ENCODE data around the gene RHBDD1. TPM values are rescaled to one million over a fixed set of nuclear protein-coding genes. Genes with fewer than 3 reads are reported as not detected.

RHBDD1 gene
- total RNA-seq, 1 donor from 2014 or later, result 90.2 TPM

DNA sequence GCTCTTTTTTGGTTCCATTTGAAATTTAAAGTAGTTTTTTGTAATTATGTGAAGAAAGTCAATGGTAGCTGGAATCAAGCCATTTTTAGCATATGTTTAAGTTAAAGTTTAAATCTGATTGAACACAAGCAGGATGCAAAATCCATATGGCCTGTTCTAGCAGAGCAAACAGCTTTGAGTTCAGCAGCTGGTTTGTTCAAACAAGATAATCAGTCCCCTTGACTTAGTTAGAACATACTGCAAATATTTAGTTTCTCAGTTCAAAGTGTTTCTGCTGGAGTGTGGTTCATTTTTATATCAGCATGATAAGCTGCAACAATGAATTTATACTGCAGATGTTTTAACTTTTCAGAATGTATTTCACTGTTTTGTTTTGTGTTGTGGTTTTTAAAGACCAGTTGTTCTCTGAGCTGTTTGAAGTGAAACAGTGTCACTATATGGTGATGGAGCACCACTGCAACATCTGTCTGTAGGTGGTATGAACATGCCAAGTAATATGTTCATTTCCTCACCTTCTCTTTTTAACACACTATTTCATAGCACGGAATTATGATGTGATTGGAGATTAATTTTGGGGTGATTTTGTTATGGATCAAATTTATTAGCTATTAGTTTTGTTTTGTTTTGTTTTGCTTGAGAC is 202.8 kb downstream of the RHBDD1 start:
- ChIA-PET POLR2A (no interaction called here), CTCF (no interaction called here)
- Mint-ChIP-seq H3K27me3 (no peaks in the 10 kb centered on the region), H3K4me3 (no peak overlapping the region), H3K9me3 (no peaks in the 10 kb centered on the region), H3K27ac (no peak overlapping the region), H3K36me3 (ENCODE audit: low read depth) (peaks cover 43% of the 10 kb centered on the region), H3K4me1 (no peaks in the 10 kb centered on the region)
- no peak for DNase-seq
- intact Hi-C loops (cut with micrococcal nuclease), result loop anchor here (10.0 kb wide), 1 partner anchor 726 kb away; no protein-coding TSS in a partner anchor
- no peak for ATAC-seq (ENCODE audit: low read depth)
- TF ChIP-seq, protein P1, sequence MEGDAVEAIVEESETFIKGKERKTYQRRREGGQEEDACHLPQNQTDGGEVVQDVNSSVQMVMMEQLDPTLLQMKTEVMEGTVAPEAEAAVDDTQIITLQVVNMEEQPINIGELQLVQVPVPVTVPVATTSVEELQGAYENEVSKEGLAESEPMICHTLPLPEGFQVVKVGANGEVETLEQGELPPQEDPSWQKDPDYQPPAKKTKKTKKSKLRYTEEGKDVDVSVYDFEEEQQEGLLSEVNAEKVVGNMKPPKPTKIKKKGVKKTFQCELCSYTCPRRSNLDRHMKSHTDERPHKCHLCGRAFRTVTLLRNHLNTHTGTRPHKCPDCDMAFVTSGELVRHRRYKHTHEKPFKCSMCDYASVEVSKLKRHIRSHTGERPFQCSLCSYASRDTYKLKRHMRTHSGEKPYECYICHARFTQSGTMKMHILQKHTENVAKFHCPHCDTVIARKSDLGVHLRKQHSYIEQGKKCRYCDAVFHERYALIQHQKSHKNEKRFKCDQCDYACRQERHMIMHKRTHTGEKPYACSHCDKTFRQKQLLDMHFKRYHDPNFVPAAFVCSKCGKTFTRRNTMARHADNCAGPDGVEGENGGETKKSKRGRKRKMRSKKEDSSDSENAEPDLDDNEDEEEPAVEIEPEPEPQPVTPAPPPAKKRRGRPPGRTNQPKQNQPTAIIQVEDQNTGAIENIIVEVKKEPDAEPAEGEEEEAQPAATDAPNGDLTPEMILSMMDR (IDR thresholded peaks at IDR 0.05), result no peak

DNA sequence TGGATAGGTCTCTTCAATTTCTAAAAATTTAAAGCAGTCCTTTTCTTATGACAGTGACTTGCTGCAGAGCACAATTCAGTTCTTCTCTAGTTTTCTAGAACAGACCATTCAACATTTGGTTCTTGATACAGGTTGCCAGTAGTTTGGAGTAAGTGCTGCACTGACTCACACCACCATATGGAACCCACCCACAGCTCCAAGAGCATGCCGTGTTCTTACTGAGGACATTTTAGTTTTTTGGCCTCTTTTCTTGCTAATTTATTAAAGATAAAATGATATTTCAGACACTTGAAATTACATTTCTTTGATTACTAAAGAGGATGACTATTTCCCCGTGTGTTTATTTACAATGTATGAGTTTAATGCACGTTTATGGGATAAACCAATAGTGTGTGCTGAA is 208.1 kb downstream of the RHBDD1 start:
- no peaks in the 10 kb centered on the region for H3K9me3 Mint-ChIP-seq
- H3K4me1 Mint-ChIP-seq, result no peaks in the 10 kb centered on the region
- CTCF ChIA-PET, result no interaction called here
- POLR2A ChIA-PET, result no interaction called here
- TF ChIP-seq, protein P1 (IDR thresholded peaks at IDR 0.05), result no peak
- no peak overlapping the region for H3K4me3 Mint-ChIP-seq
- DNase-seq (no peak), ATAC-seq (ENCODE audit: low read depth) (no peak)
- peaks cover 34% of the 10 kb centered on the region for H3K36me3 Mint-ChIP-seq (ENCODE audit: low read depth)
- no peak overlapping the region for H3K27ac Mint-ChIP-seq
- intact Hi-C loops (cut with micrococcal nuclease), result no loop called here
- no peaks in the 10 kb centered on the region for H3K27me3 Mint-ChIP-seq

Other genes starting within 250 kb of the RHBDD1 start
- 3.2 and 3.6 TPM in 2 replicates for gene IRS1, start 36.2 kb upstream of the RHBDD1 start, total RNA-seq

Measured in activated B cell treated with CpG ODN at 0.5 μM for 24 hours (primary cell).